ENCODE measurements around the gene TNNT1.

TNNT1 gene

GRCh38 chr19:55106591-55106990 lies 42.4 kb downstream of the TNNT1 start:
- no peak for DNase-seq

- DNase-seq, result no peak
Measured at GRCh38 chr19:55105237-55105636, 43.8 kb downstream of the TNNT1 start.

GRCh38 chr19:55103190-55103589 lies 45.8 kb downstream of the TNNT1 start:
- no peak for DNase-seq

- DNase-seq, result no peak
Measured at GRCh38 chr19:55101261-55101660, 47.7 kb downstream of the TNNT1 start.

GRCh38 chr19:55099557-55100506 lies 49.2 kb downstream of the TNNT1 start:
- DNase-seq, result no peak

- DNase-seq, result no peak
Measured at GRCh38 chr19:55098716-55099556, 50.1 kb downstream of the TNNT1 start.

GRCh38 chr19:55097864-55098715 lies 50.9 kb downstream of the TNNT1 start:
- no peak for DNase-seq

- DNase-seq, result no peak
Measured at GRCh38 chr19:55096061-55096701, 52.8 kb downstream of the TNNT1 start.

- no peak for DNase-seq
Measured at GRCh38 chr19:55095260-55096060, 53.5 kb downstream of the TNNT1 start.

GRCh38 chr19:55094456-55095259 lies 54.3 kb downstream of the TNNT1 start:
- no peak for DNase-seq

GRCh38 chr19:55092423-55093318 lies 56.3 kb downstream of the TNNT1 start:
- no peak for DNase-seq

GRCh38 chr19:55091955-55092354 lies 57.1 kb downstream of the TNNT1 start:
- DNase-seq, result no peak

GRCh38 chr19:55091126-55091910 lies 57.7 kb downstream of the TNNT1 start:
- DNase-seq, result no peak

- no peak for DNase-seq
Measured at GRCh38 chr19:55090564-55090963, 58.4 kb downstream of the TNNT1 start.

GRCh38 chr19:55089342-55089944 lies 59.6 kb downstream of the TNNT1 start:
- DNase-seq, result no peak

GRCh38 chr19:55088543-55089341 lies 60.3 kb downstream of the TNNT1 start:
- peak; percentile 81 for DNase-seq

GRCh38 chr19:55088021-55088451 lies 61.0 kb downstream of the TNNT1 start:
- DNase-seq, result no peak

Data from effector CD8-positive, alpha-beta T cell (primary cell).